Activated naive CD4-positive, alpha-beta T cell treated with anti-CD3 and anti-CD28 coated beads, Interleukin-2, amount 10 ng/mL, durations not matched to agents 7 days and 5 days (primary cell): ENCODE results near the gene LCLAT1.

ENCODE experiments used
- CTCF ChIA-PET: fragments of 350-600 bp; sonication (Branson Sonifier 250); formaldehyde crosslinking; loops from one replicate; lab custom pipeline; 2021; ENCODE audit warnings: antibody characterized with exemption; lab: Charles Lee
- DNase-seq: peaks from one replicate; pipeline ENCODE4 v3.0.0-alpha.2; 2020
- H3K27ac Mint-ChIP-seq: one replicate; pipeline ENCODE4 v1.8.0; 2021; ENCODE audit warnings: mild to moderate bottlenecking, moderate library complexity, mixed read lengths
- H3K27me3 Mint-ChIP-seq: one replicate; pipeline ENCODE4 v1.8.0; 2021; ENCODE audit warnings: mild to moderate bottlenecking, mixed read lengths
- H3K36me3 Mint-ChIP-seq: one replicate; pipeline ENCODE4 v1.8.0; 2021; ENCODE audit warnings: mixed read lengths
- H3K4me1 Mint-ChIP-seq: one replicate; pipeline ENCODE4 v1.8.0; 2021; ENCODE audit warnings: mixed read lengths
- H3K4me3 Mint-ChIP-seq: one replicate; pipeline ENCODE4 v1.8.0; 2021; ENCODE audit warnings: mild to moderate bottlenecking, moderate library complexity, mixed read lengths
- H3K9me3 Mint-ChIP-seq: one replicate; pipeline ENCODE4 v1.8.0; 2021; ENCODE audit warnings: mixed read lengths

LCLAT1 gene

GRCh38 chr2:30655211-30655610, 208.2 kb downstream of the LCLAT1 start:
- H3K27me3 Mint-ChIP-seq = peaks cover 15% of the 10 kb centered on the region
- no peak for DNase-seq

GRCh38 chr2:30655660-30656059, 208.6 kb downstream of the LCLAT1 start:
- DNase-seq = no peak
- H3K4me3 Mint-ChIP-seq = no peak overlapping the region
- H3K9me3 Mint-ChIP-seq = no peaks in the 10 kb centered on the region
- H3K27me3 Mint-ChIP-seq = peaks cover 15% of the 10 kb centered on the region
- no peaks in the 10 kb centered on the region for H3K4me1 Mint-ChIP-seq
- H3K27ac Mint-ChIP-seq = no peak overlapping the region
- H3K36me3 Mint-ChIP-seq = no peaks in the 10 kb centered on the region
- CTCF ChIA-PET = interaction anchor here (1.5 kb wide), 1 partner anchor 448 kb away, joined by 6 read pairs; no protein-coding TSS in a partner anchor

More at GRCh38 chr2:30655211-30655610, 208.2 kb downstream of the LCLAT1 start:
- no peak overlapping the region for H3K4me3 Mint-ChIP-seq
- H3K4me1 Mint-ChIP-seq = no peaks in the 10 kb centered on the region
- no peak overlapping the region for H3K27ac Mint-ChIP-seq
- H3K36me3 Mint-ChIP-seq = no peaks in the 10 kb centered on the region
- CTCF ChIA-PET = interaction anchor here (1.5 kb wide), 1 partner anchor 447 kb away, joined by 6 read pairs; no protein-coding TSS in a partner anchor
- H3K9me3 Mint-ChIP-seq = no peaks in the 10 kb centered on the region

GRCh38 chr2:30656079-30656478, 209.0 kb downstream of the LCLAT1 start:
- CTCF ChIA-PET = interaction anchor here (1.5 kb wide), 1 partner anchor 448 kb away, joined by 6 read pairs; no protein-coding TSS in a partner anchor

GRCh38 chr2:30661173-30662107, 214.4 kb downstream of the LCLAT1 start:
- CTCF ChIA-PET = interaction anchor here (1.8 kb wide), 1 partner anchor 50 kb away, joined by 5 read pairs; no protein-coding TSS in a partner anchor
- DNase-seq = no peak
- H3K36me3 Mint-ChIP-seq = no peaks in the 10 kb centered on the region
- no peak overlapping the region for H3K4me3 Mint-ChIP-seq
- no peak overlapping the region for H3K27ac Mint-ChIP-seq
- no peaks in the 10 kb centered on the region for H3K4me1 Mint-ChIP-seq
- H3K9me3 Mint-ChIP-seq = no peaks in the 10 kb centered on the region
- peaks cover 9% of the 10 kb centered on the region for H3K27me3 Mint-ChIP-seq

More at GRCh38 chr2:30656079-30656478, 209.0 kb downstream of the LCLAT1 start:
- H3K27me3 Mint-ChIP-seq = peaks cover 15% of the 10 kb centered on the region
- no peaks in the 10 kb centered on the region for H3K36me3 Mint-ChIP-seq
- no peaks in the 10 kb centered on the region for H3K4me1 Mint-ChIP-seq
- no peak overlapping the region for H3K27ac Mint-ChIP-seq
- DNase-seq = no peak
- H3K4me3 Mint-ChIP-seq = no peak overlapping the region
- no peaks in the 10 kb centered on the region for H3K9me3 Mint-ChIP-seq

GRCh38 chr2:30662268-30663131, 215.5 kb downstream of the LCLAT1 start:
- Mint-ChIP-seq H3K36me3 (no peaks in the 10 kb centered on the region), H3K4me1 (no peaks in the 10 kb centered on the region), H3K9me3 (peaks cover 3% of the 10 kb centered on the region), H3K4me3 (no peak overlapping the region), H3K27me3 (peaks cover 9% of the 10 kb centered on the region), H3K27ac (no peak overlapping the region)
- no peak for DNase-seq
- CTCF ChIA-PET = no interaction called here

- H3K27me3 Mint-ChIP-seq = peaks cover 9% of the 10 kb centered on the region
- CTCF ChIA-PET = no interaction called here
- DNase-seq = no peak
- peaks cover 3% of the 10 kb centered on the region for H3K9me3 Mint-ChIP-seq
- H3K36me3 Mint-ChIP-seq = no peaks in the 10 kb centered on the region
- no peak overlapping the region for H3K27ac Mint-ChIP-seq
- no peak overlapping the region for H3K4me3 Mint-ChIP-seq
- H3K4me1 Mint-ChIP-seq = no peaks in the 10 kb centered on the region
These were observed 216.3 kb downstream of the LCLAT1 start for GRCh38 chr2:30663321-30663720.

- Mint-ChIP-seq H3K27ac (no peak overlapping the region), H3K4me3 (no peak overlapping the region), H3K4me1 (no peaks in the 10 kb centered on the region), H3K36me3 (no peaks in the 10 kb centered on the region), H3K9me3 (peaks cover 3% of the 10 kb centered on the region), H3K27me3 (peaks cover 9% of the 10 kb centered on the region)
- CTCF ChIA-PET = no interaction called here
- DNase-seq = no peak
These were observed 216.8 kb downstream of the LCLAT1 start for GRCh38 chr2:30663806-30664205.

- CTCF ChIA-PET = no interaction called here
These were observed 217.8 kb downstream of the LCLAT1 start for GRCh38 chr2:30664761-30665358.

GRCh38 chr2:30665761-30666265, 218.8 kb downstream of the LCLAT1 start:
- CTCF ChIA-PET = interaction anchor here (1.8 to 2.0 kb wide), 2 partner anchors 46 to 501 kb away, joined by 5 to 6 read pairs; no protein-coding TSS in a partner anchor
- H3K4me1 Mint-ChIP-seq = no peaks in the 10 kb centered on the region
- no peak overlapping the region for H3K4me3 Mint-ChIP-seq
- H3K9me3 Mint-ChIP-seq = peaks cover 10% of the 10 kb centered on the region
- no peak overlapping the region for H3K27ac Mint-ChIP-seq
- H3K27me3 Mint-ChIP-seq = peaks cover 5% of the 10 kb centered on the region
- no peaks in the 10 kb centered on the region for H3K36me3 Mint-ChIP-seq
- DNase-seq = no peak

More at GRCh38 chr2:30664761-30665358, 217.8 kb downstream of the LCLAT1 start:
- H3K4me3 Mint-ChIP-seq = no peak overlapping the region
- H3K9me3 Mint-ChIP-seq = peaks cover 4% of the 10 kb centered on the region
- DNase-seq = no peak
- peaks cover 4% of the 10 kb centered on the region for H3K27me3 Mint-ChIP-seq
- H3K4me1 Mint-ChIP-seq = no peaks in the 10 kb centered on the region
- no peaks in the 10 kb centered on the region for H3K36me3 Mint-ChIP-seq
- no peak overlapping the region for H3K27ac Mint-ChIP-seq

GRCh38 chr2:30666266-30666874, 219.3 kb downstream of the LCLAT1 start:
- CTCF ChIA-PET = interaction anchor here (1.8 to 2.0 kb wide), 2 partner anchors 45 to 501 kb away, joined by 5 to 6 read pairs; no protein-coding TSS in a partner anchor
- Mint-ChIP-seq H3K4me3 (no peak overlapping the region), H3K9me3 (peaks cover 10% of the 10 kb centered on the region), H3K27ac (no peak overlapping the region), H3K4me1 (no peaks in the 10 kb centered on the region), H3K27me3 (peaks cover 8% of the 10 kb centered on the region), H3K36me3 (no peaks in the 10 kb centered on the region)
- DNase-seq = no peak

- no peak for DNase-seq
- Mint-ChIP-seq H3K36me3 (no peaks in the 10 kb centered on the region), H3K4me3 (no peak overlapping the region), H3K27me3 (peaks cover 13% of the 10 kb centered on the region), H3K9me3 (peaks cover 10% of the 10 kb centered on the region), H3K4me1 (no peaks in the 10 kb centered on the region), H3K27ac (no peak overlapping the region)
- CTCF ChIA-PET = interaction anchor here (0.8 kb wide), 1 partner anchor 38 kb away, joined by 3 read pairs; no protein-coding TSS in a partner anchor
These were observed 223.4 kb downstream of the LCLAT1 start for GRCh38 chr2:30670453-30670852.

- CTCF ChIA-PET = no interaction called here
- Mint-ChIP-seq H3K9me3 (peaks cover 7% of the 10 kb centered on the region), H3K4me3 (no peak overlapping the region), H3K27me3 (peaks cover 13% of the 10 kb centered on the region), H3K4me1 (no peaks in the 10 kb centered on the region), H3K36me3 (no peaks in the 10 kb centered on the region), H3K27ac (no peak overlapping the region)
- no peak for DNase-seq
These were observed 226.1 kb downstream of the LCLAT1 start for GRCh38 chr2:30673127-30673526.

- H3K36me3 Mint-ChIP-seq = no peaks in the 10 kb centered on the region
- DNase-seq = no peak
These were observed 228.7 kb downstream of the LCLAT1 start for GRCh38 chr2:30675758-30676157.

More at GRCh38 chr2:30675758-30676157, 228.7 kb downstream of the LCLAT1 start:
- Mint-ChIP-seq H3K4me3 (no peak overlapping the region), H3K9me3 (no peaks in the 10 kb centered on the region), H3K27me3 (peaks cover 12% of the 10 kb centered on the region), H3K4me1 (no peaks in the 10 kb centered on the region), H3K27ac (no peak overlapping the region)
- CTCF ChIA-PET = no interaction called here
